SK-N-SH (cell line): Measurements from ENCODE around the gene LKAAEAR1. TPM values are rescaled to one million over a fixed set of nuclear protein-coding genes. Genes with fewer than 3 reads are reported as not detected.

ENCODE experiments used
- CTCF ChIA-PET: fragments of 300-600, 350-600 bp; formaldehyde crosslinking; extraction: SDS; loops from one replicate; lab custom pipeline; 2021; lab: Yijun Ruan, JAX
- POLR2A ChIA-PET: fragments of 350-600 bp; sonication (Branson Sonifier 250); formaldehyde crosslinking; extraction: SDS; loops from one replicate; lab custom pipeline; 2020; ENCODE audit warnings: antibody characterized with exemption, inconsistent platforms; lab: Yijun Ruan, JAX
- DNase-seq: peaks from one replicate; pipeline ENCODE4 v3.0.0; 2012
- H2AFZ ChIP-seq: fragments of 200-600 bp; sonication (generic); 2 replicates; pipeline ENCODE4 v1.8.1; 2016; ENCODE audit warnings: antibody characterized with exemption, mild to moderate bottlenecking, low read depth
- H3F3A ChIP-seq: fragments of 200-600 bp; sonication (generic); replicated peaks from 2 replicates; pipeline ENCODE3; 2016; ENCODE audit warnings: antibody characterized with exemption, mild to moderate bottlenecking; ENCODE audit not compliant: insufficient read depth
- H3K27ac ChIP-seq, 2 experiments: fragments of 200-500 bp in 1 of 2; fragments of 200-600 bp in 1 of 2; sonication (Bioruptor generic) in 1 of 2; sonication (generic), shearing (Covaris generic) in 1 of 2; 2 replicates each; pipeline versions ENCODE4 v1.5.1 to v1.6.1; 2014 to 2016; ENCODE audit warnings: low read depth in 2 of 2, inconsistent platforms in 1 of 2, low read length in 1 of 2, mild to moderate bottlenecking in 1 of 2, mixed read lengths in 1 of 2
- H3K27me3 ChIP-seq: fragments of 200-600 bp; sonication (generic), shearing (Covaris generic); 2 replicates; pipeline ENCODE4 v1.6.1; 2016; ENCODE audit warnings: mixed run types; ENCODE audit not compliant: insufficient read depth
- H3K36me3 ChIP-seq, 2 experiments: fragments of 200-500 bp in 1 of 2; fragments of 200-600 bp in 1 of 2; sonication (Bioruptor generic) in 1 of 2; sonication (generic) in 1 of 2; replicated peaks in 1 of 2; 2 replicates each; pipeline versions ENCODE3 to v1.5.1; 2014 to 2016; ENCODE audit warnings: low read length in 1 of 2, mild to moderate bottlenecking in 1 of 2; ENCODE audit not compliant: insufficient read depth in 2 of 2, control insufficient read depth in 1 of 2
- H3K4me1 ChIP-seq, 2 experiments: fragments of 200-500 bp in 1 of 2; fragments of 200-600 bp in 1 of 2; sonication (Bioruptor generic) in 1 of 2; sonication (generic), shearing (Covaris generic) in 1 of 2; 2 replicates each; pipeline versions ENCODE4 v1.5.1 to v1.6.1; 2014 to 2016; ENCODE audit warnings: low read depth in 1 of 2, low read length in 1 of 2, mixed run types in 1 of 2; ENCODE audit not compliant: insufficient read depth in 2 of 2, control insufficient read depth in 1 of 2
- H3K4me2 ChIP-seq: fragments of 200-600 bp; sonication (generic), shearing (Covaris generic); 2 replicates; pipeline ENCODE4 v1.6.1; 2017; ENCODE audit warnings: mixed run types
- H3K4me3 ChIP-seq, 2 experiments: fragments of 200-500 bp in 1 of 2; fragments of 200-600 bp in 1 of 2; sonication (Bioruptor generic) in 1 of 2; sonication (generic), shearing (Covaris generic) in 1 of 2; 2 replicates each; pipeline versions ENCODE4 v1.5.1 to v1.8.1; 2014 to 2016; ENCODE audit warnings: low read depth in 2 of 2, inconsistent platforms in 1 of 2, low read length in 1 of 2, mild to moderate bottlenecking in 1 of 2, mixed read lengths in 1 of 2, moderate library complexity in 1 of 2
- H3K79me2 ChIP-seq: fragments of 200-600 bp; sonication (generic); 2 replicates; pipeline ENCODE4 v1.8.1; 2017; ENCODE audit warnings: mild to moderate bottlenecking; ENCODE audit not compliant: insufficient read depth
- H3K9ac ChIP-seq: fragments of 200-600 bp; sonication (generic); 2 replicates; pipeline ENCODE4 v1.6.1; 2017; ENCODE audit warnings: mixed run types
- H3K9me2 ChIP-seq: fragments of 200-600 bp; sonication (generic); 2 replicates; pipeline ENCODE4 v1.6.1; 2017; ENCODE audit warnings: mixed run types
- H3K9me3 ChIP-seq: fragments of 200-600 bp; sonication (generic); 2 replicates; pipeline ENCODE4 v1.6.1; 2017; ENCODE audit warnings: mixed run types, mild to moderate bottlenecking, moderate library complexity
- H4K20me1 ChIP-seq: fragments of 200-600 bp; sonication (generic); 2 replicates; pipeline ENCODE4 v1.6.1; 2017; ENCODE audit warnings: mild to moderate bottlenecking, mixed run types; ENCODE audit not compliant: insufficient read depth
- EP300 ChIP-seq, 2 experiments: IDR thresholded peaks; 2 replicates each; pipeline versions ENCODE4 v1.4.0 to v1.6.1; 2012; ENCODE audit warnings: borderline replicate concordance in 1 of 2, low read depth in 1 of 2, low read length in 1 of 2
- EZH2phosphoT487 ChIP-seq: fragments of 200-600 bp; sonication (generic); IDR thresholded peaks from 2 replicates; pipeline ENCODE4 v1.6.1; 2017; ENCODE audit warnings: low read depth, mixed run types, mild to moderate bottlenecking, antibody characterized with exemption, moderate library complexity, borderline replicate concordance
- FOXJ3 ChIP-seq: sonication (generic); formaldehyde crosslinking; IDR thresholded peaks from 2 replicates; pipeline ENCODE4 v1.5.1; 2020; ENCODE audit warnings: mild to moderate bottlenecking, missing genetic modification reagents
- FOXM1 ChIP-seq: IDR thresholded peaks from 2 replicates; pipeline ENCODE4 v1.4.0; 2012; ENCODE audit warnings: low read depth, mild to moderate bottlenecking
- GATA2 ChIP-seq: sonication (generic); formaldehyde crosslinking; IDR thresholded peaks from 2 replicates; pipeline ENCODE4 v1.5.0; 2020; ENCODE audit warnings: mild to moderate bottlenecking, missing genetic modification reagents
- JUND ChIP-seq: IDR thresholded peaks from 2 replicates; pipeline ENCODE4 v1.4.0; 2012
- MAX ChIP-seq: IDR thresholded peaks from 2 replicates; pipeline ENCODE4 v1.4.0; 2012; ENCODE audit warnings: low read depth
- MEF2A ChIP-seq: IDR thresholded peaks from 2 replicates; pipeline ENCODE4 v1.4.0; 2012; ENCODE audit warnings: low read depth, borderline replicate concordance
- NFIC ChIP-seq: IDR thresholded peaks from 2 replicates; pipeline ENCODE4 v1.4.0; 2012; ENCODE audit warnings: borderline replicate concordance
- PBX3 ChIP-seq: IDR thresholded peaks from 2 replicates; pipeline ENCODE4; 2012
- POLR2AphosphoS5 ChIP-seq: IDR thresholded peaks from 2 replicates; pipeline ENCODE4 v1.6.1; 2012; ENCODE audit warnings: low read depth, low read length
- RFX5 ChIP-seq: IDR thresholded peaks from 2 replicates; pipeline ENCODE4 v1.6.1; 2012; ENCODE audit warnings: mild to moderate bottlenecking, improper control_type of control experiment, low read length
- SIN3A ChIP-seq: IDR thresholded peaks from 2 replicates; pipeline ENCODE4 v1.6.1; 2012; ENCODE audit warnings: low read depth, mild to moderate bottlenecking, low read length, moderate library complexity, borderline replicate concordance
- TAF1 ChIP-seq: IDR thresholded peaks from 2 replicates; pipeline ENCODE4 v1.6.1; 2012; ENCODE audit warnings: low read depth, mild to moderate bottlenecking, low read length, moderate library complexity, borderline replicate concordance
- TEAD4 ChIP-seq: IDR thresholded peaks from 2 replicates; pipeline ENCODE4 v1.4.0; 2012; ENCODE audit warnings: mild to moderate bottlenecking, borderline replicate concordance; ENCODE audit not compliant: insufficient read depth
- USF1 ChIP-seq: IDR thresholded peaks from 2 replicates; pipeline ENCODE4 v1.4.0; 2012; ENCODE audit warnings: low read depth, borderline replicate concordance
- USF2 ChIP-seq: fragments of 150-350 bp; IDR thresholded peaks from 2 replicates; pipeline ENCODE4 v1.6.1; 2017; ENCODE audit warnings: antibody characterized with exemption, low read length, low read depth, borderline replicate concordance
- WGBS: methylation state at CpG from one replicate; pipeline ENCODE4 v1.1.6; 2017; ENCODE audit warnings: low lambda C conversion rate; 5-methylcytosine and 5-hydroxymethylcytosine counted together
- polyA plus RNA-seq, 3 experiments: library from polyadenylated mRNA; depleted of rRNA; stranded (reverse); fragments of >200 nt; gene quantifications; 2 replicates each; pipeline ENCODE4 v1.2.3, GENCODE V29; 2012

The LKAAEAR1 gene
- polyA plus RNA-seq, 1 of the 3 experiments (the other 2 are of a cell fraction) = 0.71 TPM

GRCh38 chr20:64047046-64047389, 37.2 kb downstream of the LKAAEAR1 start:
- H3K4me3 ChIP-seq = no peak overlapping the region
- POLR2A ChIA-PET = no interaction called here
- peaks cover 10% of the 10 kb centered on the region for H3F3A ChIP-seq

GRCh38 chr20:64045346-64046011, 38.7 kb downstream of the LKAAEAR1 start:
- no peak overlapping the region for H3K27ac ChIP-seq
- H4K20me1 ChIP-seq = no peaks in the 10 kb centered on the region
- H3K9me2 ChIP-seq = no peaks in the 10 kb centered on the region
- no peak overlapping the region for H3K4me3 ChIP-seq
- peaks cover 10% of the 10 kb centered on the region for H3F3A ChIP-seq
- H3K4me2 ChIP-seq = no peak overlapping the region
- no peak overlapping the region for H2AFZ ChIP-seq
- WGBS = 61% methylated on average over 5 of the region's 11 CpGs
- POLR2A ChIA-PET = no interaction called here
- H3K4me1 ChIP-seq = peaks cover 0 to 6% of the 10 kb centered on the region in 2 experiments; a peak in 1 of 4 replicates
- no peaks in the 10 kb centered on the region for H3K79me2 ChIP-seq
- DNase-seq = no peak
- H3K36me3 ChIP-seq = no peaks in the 10 kb centered on the region
- CTCF ChIA-PET = interaction anchor here (1.7 to 3.5 kb wide), 3 partner anchors 12 to 34 kb away, joined by 3 to 15 read pairs (median 7); partner anchors contain the start of genes OPRL1 and TCEA2
- H3K9ac ChIP-seq = no peak overlapping the region
- TF ChIP-seq MEF2A = no peak
- no peak for TF ChIP-seq PBX3
- no peak for TF ChIP-seq EZH2phosphoT487
- no peak for TF ChIP-seq POLR2AphosphoS5
- TF ChIP-seq TEAD4 = no peak
- no peak for TF ChIP-seq TAF1
- no peak for TF ChIP-seq SIN3A
- TF ChIP-seq USF1 = no peak
- TF ChIP-seq, all 33 proteins: peak for 0
- Histone ChIP-seq H3K9me3 (no peaks in the 10 kb centered on the region), H3K27me3 (peaks cover 32% of the 10 kb centered on the region)

More at GRCh38 chr20:64047046-64047389, 37.2 kb downstream of the LKAAEAR1 start:
- TF ChIP-seq EP300 (IDR thresholded peaks at IDR 0.05; ENCODE audit: borderline replicate concordance in 1 of 2, low read depth in 1 of 2, low read length in 1 of 2) = no peak
- TF ChIP-seq PBX3 = no peak
- no peak for TF ChIP-seq USF2
- no peak for TF ChIP-seq FOXM1
- no peak for TF ChIP-seq RFX5
- TF ChIP-seq JUND = no peak
- no peak for TF ChIP-seq GATA2 (CRISPR knock-in tag)
- TF ChIP-seq FOXJ3 (CRISPR knock-in tag) = no peak
- TF ChIP-seq NFIC = no peak
- TF ChIP-seq MAX = no peak
- H2AFZ ChIP-seq = no peak overlapping the region
- no peak overlapping the region for H3K4me2 ChIP-seq
- H3K4me1 ChIP-seq = peaks cover 0 to 3% of the 10 kb centered on the region in 2 experiments; a peak in 1 of 4 replicates
- H3K27ac ChIP-seq = no peak overlapping the region
- H4K20me1 ChIP-seq = no peaks in the 10 kb centered on the region
- H3K9me3 ChIP-seq = no peaks in the 10 kb centered on the region
- WGBS = 52% methylated on average over 2 of the region's 8 CpGs
- no peaks in the 10 kb centered on the region for H3K36me3 ChIP-seq
- H3K9ac ChIP-seq = no peak overlapping the region
- no peak for DNase-seq
- CTCF ChIA-PET = interaction anchor here (1.1 to 1.5 kb wide), 3 partner anchors 9 to 73 kb away, joined by 3 to 9 read pairs (median 4); no protein-coding TSS in a partner anchor
- H3K27me3 ChIP-seq = peaks cover 32% of the 10 kb centered on the region
- no peaks in the 10 kb centered on the region for H3K79me2 ChIP-seq
- H3K9me2 ChIP-seq = no peaks in the 10 kb centered on the region
